A549 (cell line): ENCODE results near the gene EWSR1. TPM values are rescaled to one million over a fixed set of nuclear protein-coding genes. Genes with fewer than 3 reads are reported as not detected.

Experiments
- ATAC-seq, 2 experiments: fragments of 200-7000 bp in 1 of 2; fragments of >200 bp in 1 of 2; cut with Nextera tagmentation in 1 of 2; cut with Tn5 transposase in 1 of 2; 3 replicates each; pipeline versions ENCODE4 v1.8.0 to v1.9.1; 2018 to 2020; ENCODE audit warnings: mild to moderate bottlenecking in 1 of 2, moderate library complexity in 1 of 2
- CTCF ChIA-PET: fragments of 300-600 bp; sonication (Branson Sonifier 250); formaldehyde crosslinking; extraction: SDS; loops from one replicate; lab custom pipeline; 2021; ENCODE audit warnings: antibody characterized with exemption, inconsistent platforms; lab: Yijun Ruan, JAX
- POLR2A ChIA-PET: fragments of 350-600 bp; formaldehyde crosslinking; extraction: SDS; loops from one replicate; lab custom pipeline; 2021; ENCODE audit warnings: antibody characterized with exemption, inconsistent platforms; lab: Yijun Ruan, JAX
- DNase-seq, 2 experiments: peaks; one replicate each; pipeline versions ENCODE4 v3.0.0 to v3.0.0-alpha.2; 2011 to 2016; ENCODE audit warnings: low read depth in 1 of 2, low spot score in 1 of 2
- FAIRE-seq: peaks from 2 replicates; lab custom pipeline; 2011; peaks lifted over from hg19 to GRCh38; lab: Jason Lieb, UNC
- H3K27ac ChIP-seq, 2 experiments: fragments of >200 bp; sonication (Bioruptor Twin); formaldehyde crosslinking; 3 replicates each; pipeline ENCODE4 v1.5.1; 2016 to 2017
- H3K4me1 ChIP-seq: fragments of >200 bp; sonication (Bioruptor Twin); formaldehyde crosslinking; 3 replicates; pipeline ENCODE4 v1.6.1; 2016
- H3K4me2 ChIP-seq: fragments of >200 bp; sonication (Bioruptor Twin); formaldehyde crosslinking; 3 replicates; pipeline ENCODE4 v1.6.1; 2016
- H3K4me3 ChIP-seq: fragments of >200 bp; sonication (Bioruptor Twin); formaldehyde crosslinking; 3 replicates; pipeline ENCODE4 v1.5.1; 2016
- H3K9me3 ChIP-seq: fragments of >200 bp; sonication (Bioruptor Twin); formaldehyde crosslinking; 3 replicates; pipeline ENCODE4 v1.6.1; 2016
- BHLHE40 ChIP-seq: IDR thresholded peaks from 2 replicates; pipeline ENCODE4 v1.6.1; 2012; ENCODE audit warnings: low read depth, low read length, inconsistent platforms
- CBX2 ChIP-seq: fragments of 200-600 bp; sonication (generic); IDR thresholded peaks from 2 replicates; pipeline ENCODE4 v1.6.1; 2016; ENCODE audit warnings: low read depth, mild to moderate bottlenecking, borderline replicate concordance
- CTCF ChIP-seq: fragments of >200 bp; sonication (Bioruptor Twin); formaldehyde crosslinking; IDR thresholded peaks from 3 replicates; pipeline ENCODE4 v1.5.1; 2016
- EP300 ChIP-seq, 2 experiments: fragments of >200 bp; sonication (Bioruptor Twin); formaldehyde crosslinking; IDR thresholded peaks; 2 replicates in 1 of 2; 3 replicates in 1 of 2; pipeline ENCODE4 v1.6.1; 2016 to 2017
- FOSB ChIP-seq: fragments of 250-450 bp; sonication (Bioruptor Pico); IDR thresholded peaks from 2 replicates; pipeline ENCODE4 v1.5.0; 2020; ENCODE audit warnings: mild to moderate bottlenecking, moderate library complexity
- FOSL2 ChIP-seq, 2 experiments: fragments of 450-650 bp in 1 of 2; fragments of >200 bp in 1 of 2; sonication (Bioruptor Twin) in 1 of 2; formaldehyde crosslinking; IDR thresholded peaks; 2 replicates each; pipeline versions ENCODE4 v1.5.0 to v1.6.1; 2016 to 2020; ENCODE audit warnings: mild to moderate bottlenecking in 1 of 2, moderate library complexity in 1 of 2
- FOXS1 ChIP-seq: fragments of 250-450 bp; sonication (Bioruptor Pico); IDR thresholded peaks from 2 replicates; pipeline ENCODE4 v1.5.0; 2020; ENCODE audit warnings: mild to moderate bottlenecking, moderate library complexity
- HEYL ChIP-seq: fragments of 250-450 bp; sonication (Bioruptor Pico); IDR thresholded peaks from 2 replicates; pipeline ENCODE4 v1.8.0; 2021; ENCODE audit warnings: mild to moderate bottlenecking, moderate library complexity
- JUNB ChIP-seq: fragments of >200 bp; sonication (Bioruptor Twin); formaldehyde crosslinking; IDR thresholded peaks from 2 replicates; pipeline ENCODE4 v1.6.1; 2016
- MAZ ChIP-seq: fragments of 150-350 bp; IDR thresholded peaks from 2 replicates; pipeline ENCODE4 v1.6.1; 2014; ENCODE audit warnings: antibody characterized with exemption, low read depth, low read length, borderline replicate concordance
- NR3C1 ChIP-seq: fragments of >200 bp; sonication (Bioruptor Twin); formaldehyde crosslinking; IDR thresholded peaks from 3 replicates; pipeline ENCODE4 v1.6.1; 2017
- POLR2AphosphoS2 ChIP-seq: conservative IDR thresholded peaks from 2 replicates; pipeline ENCODE4 v1.6.1; 2012; ENCODE audit warnings: low read length, improper control_type of control experiment, inconsistent platforms
- RCOR1 ChIP-seq: fragments of 150-350 bp; IDR thresholded peaks from 2 replicates; pipeline ENCODE4 v1.6.1; 2014; ENCODE audit warnings: antibody characterized with exemption, low read length, low read depth
- RFX5 ChIP-seq: fragments of 450-650 bp; IDR thresholded peaks from 2 replicates; pipeline ENCODE4 v1.7.1; 2014; ENCODE audit warnings: antibody characterized with exemption, mild to moderate bottlenecking, moderate library complexity
- RNF2 ChIP-seq: fragments of 200-600 bp; sonication (generic); IDR thresholded peaks from 2 replicates; pipeline ENCODE4 v1.6.1; 2016; ENCODE audit warnings: low read depth, mild to moderate bottlenecking, antibody characterized with exemption, moderate library complexity, borderline replicate concordance
- SMC3 ChIP-seq: fragments of >200 bp; sonication (Bioruptor Twin); formaldehyde crosslinking; IDR thresholded peaks from 3 replicates; pipeline ENCODE4 v1.6.1; 2018; ENCODE audit warnings: inconsistent platforms
- SREBF2 ChIP-seq: fragments of 450-650 bp; IDR thresholded peaks from 2 replicates; pipeline ENCODE4 v1.6.1; 2014; ENCODE audit warnings: mild to moderate bottlenecking, moderate library complexity
- TFCP2L1 ChIP-seq: fragments of 250-450 bp; sonication (Bioruptor Pico); IDR thresholded peaks from 2 replicates; pipeline ENCODE4 v1.5.0; 2021; ENCODE audit warnings: mild to moderate bottlenecking
- USF2 ChIP-seq: fragments of 450-650 bp; IDR thresholded peaks from 2 replicates; pipeline ENCODE4 v1.6.1; 2014; ENCODE audit warnings: antibody characterized with exemption
- ZC3H11A ChIP-seq: fragments of 450-650 bp; IDR thresholded peaks from 2 replicates; pipeline ENCODE4 v1.6.1; 2014; ENCODE audit warnings: antibody characterized with exemption, mild to moderate bottlenecking
- ZFP36 ChIP-seq: fragments of 450-650 bp; IDR thresholded peaks from 2 replicates; pipeline ENCODE4 v1.6.1; 2014; ENCODE audit warnings: borderline replicate concordance; ENCODE audit not compliant: partially characterized antibody
- ZNF302 ChIP-seq: fragments of 250-450 bp; sonication (Bioruptor Pico); IDR thresholded peaks from 2 replicates; pipeline ENCODE4 v1.9.0; 2021; ENCODE audit warnings: inconsistent platforms, mild to moderate bottlenecking, moderate library complexity
- ZSCAN20 ChIP-seq: fragments of 250-450 bp; sonication (Bioruptor Pico); IDR thresholded peaks from 2 replicates; pipeline ENCODE4 v1.8.0; 2022; ENCODE audit warnings: mild to moderate bottlenecking, moderate library complexity
- WGBS: methylation state at CpG from one replicate; pipeline ENCODE4 v1.1.6; 2017; ENCODE audit errors: missing lambda C conversion rate; 5-methylcytosine and 5-hydroxymethylcytosine counted together
- polyA plus RNA-seq, 4 experiments: library from polyadenylated mRNA; depleted of rRNA in 3 of 4; stranded (reverse); fragments of >200 nt; fragmentation: RNase III in 1 of 4; extraction: RNeasy Plus Mini Kit Qiagen cat#74134 plus additional on column Dnase treatment in 1 of 4; gene quantifications; 2 replicates in 3 of 4; 3 replicates in 1 of 4; pipeline ENCODE4 v1.2.3, GENCODE V29; 2011 to 2017
- TF ChIP-seq, protein P1 (sequence below): fragments of >200 bp; sonication (Bioruptor Twin); formaldehyde crosslinking; IDR thresholded peaks from 3 replicates; pipeline ENCODE4 v1.6.1; 2016
- TF ChIP-seq, protein P2 (sequence below): fragments of >200 bp; sonication (Bioruptor Twin); formaldehyde crosslinking; IDR thresholded peaks from 2 replicates; pipeline ENCODE4 v1.6.1; 2016

EWSR1 gene
- polyA plus RNA-seq, 2 of the 4 experiments (the other 2 are of a cell fraction): 146 to 281 TPM

- ChIA-PET POLR2A (no interaction called here), CTCF (interaction anchor here (1.3 to 1.5 kb wide), 3 partner anchors 23 to 25 kb away, joined by 3 to 5 read pairs (median 3); no protein-coding TSS in a partner anchor)
- WGBS: 69% methylated on average over 8 of the region's 12 CpGs
- Histone ChIP-seq H3K27ac (no peak overlapping the region), H3K4me2 (no peak overlapping the region), H3K4me1 (peaks cover 5% of the 10 kb centered on the region; the same call in 2 of the 3 replicates), H3K9me3 (no peaks in the 10 kb centered on the region), H3K4me3 (no peak overlapping the region)
- no peak for TF ChIP-seq USF2
- no peak for TF ChIP-seq SREBF2
- no peak for TF ChIP-seq HEYL
- no peak for TF ChIP-seq NR3C1
- no peak for TF ChIP-seq RFX5
- no peak for TF ChIP-seq CBX2
- no peak for TF ChIP-seq RNF2
- no peak for TF ChIP-seq JUNB
- TF ChIP-seq ZFP36: no peak
- DNase-seq (peak in 1 of 2 experiments; percentile 15), ATAC-seq (peak; percentile 15 to 71; a peak in 4 of 6 replicates), FAIRE-seq (no peak)
Measured at GRCh38 chr22:29334696-29335344, 66.8 kb downstream of the EWSR1 start.

GRCh38 chr22:29335656-29336055 lies 67.6 kb downstream of the EWSR1 start:
- DNase-seq (no peak), FAIRE-seq (no peak), ATAC-seq (no peak)
- Histone ChIP-seq H3K4me2 (no peak overlapping the region), H3K27ac (no peak overlapping the region), H3K4me1 (peaks cover 5% of the 10 kb centered on the region; the same call in 2 of the 3 replicates), H3K9me3 (no peaks in the 10 kb centered on the region), H3K4me3 (no peak overlapping the region)
- POLR2A ChIA-PET: no interaction called here
- TF ChIP-seq RNF2 (no peak), ZNF302 (CRISPR knock-in tag) (no peak), FOSB (CRISPR knock-in tag) (no peak), RCOR1 (no peak)
- 95% methylated on average over 8 of the region's 11 CpGs for WGBS
- CTCF ChIA-PET: interaction anchor here (1.3 kb wide), 1 partner anchor 23 kb away, joined by 3 read pairs; no protein-coding TSS in a partner anchor

- ChIA-PET POLR2A (no interaction called here), CTCF (interaction anchor here (0.7 kb wide), 1 partner anchor 30 kb away, joined by 3 read pairs; the partner anchor contains the start of gene GAS2L1)
- no peak for TF ChIP-seq ZNF302 (CRISPR knock-in tag)
- TF ChIP-seq, protein P1, sequence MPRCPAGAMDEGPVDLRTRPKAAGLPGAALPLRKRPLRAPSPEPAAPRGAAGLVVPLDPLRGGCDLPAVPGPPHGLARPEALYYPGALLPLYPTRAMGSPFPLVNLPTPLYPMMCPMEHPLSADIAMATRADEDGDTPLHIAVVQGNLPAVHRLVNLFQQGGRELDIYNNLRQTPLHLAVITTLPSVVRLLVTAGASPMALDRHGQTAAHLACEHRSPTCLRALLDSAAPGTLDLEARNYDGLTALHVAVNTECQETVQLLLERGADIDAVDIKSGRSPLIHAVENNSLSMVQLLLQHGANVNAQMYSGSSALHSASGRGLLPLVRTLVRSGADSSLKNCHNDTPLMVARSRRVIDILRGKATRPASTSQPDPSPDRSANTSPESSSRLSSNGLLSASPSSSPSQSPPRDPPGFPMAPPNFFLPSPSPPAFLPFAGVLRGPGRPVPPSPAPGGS: no peak
- TF ChIP-seq POLR2AphosphoS2: no peak
- TF ChIP-seq ZC3H11A: no peak
- TF ChIP-seq BHLHE40: no peak
- TF ChIP-seq MAZ: no peak
- no peak for TF ChIP-seq FOXS1 (CRISPR knock-in tag)
- no peak for TF ChIP-seq EP300 (IDR thresholded peaks at IDR 0.05)
- no peak for TF ChIP-seq CTCF
- TF ChIP-seq SMC3: no peak
- TF ChIP-seq, protein P2, sequence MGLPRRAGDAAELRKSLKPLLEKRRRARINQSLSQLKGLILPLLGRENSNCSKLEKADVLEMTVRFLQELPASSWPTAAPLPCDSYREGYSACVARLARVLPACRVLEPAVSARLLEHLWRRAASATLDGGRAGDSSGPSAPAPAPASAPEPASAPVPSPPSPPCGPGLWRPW: no peak
- TF ChIP-seq FOSL2 (IDR thresholded peaks at IDR 0.05): no peak
- TF ChIP-seq FOSL2 (CRISPR knock-in tag; IDR thresholded peaks at IDR 0.05): no peak
- TF ChIP-seq ZSCAN20 (CRISPR knock-in tag): no peak
- no peak for TF ChIP-seq TFCP2L1 (CRISPR knock-in tag)
- TF ChIP-seq RFX5: no peak
- TF ChIP-seq, all 56 proteins: peak for 0
- Histone ChIP-seq H3K9me3 (no peaks in the 10 kb centered on the region), H3K4me3 (no peak overlapping the region), H3K4me2 (no peak overlapping the region), H3K4me1 (peaks cover 5% of the 10 kb centered on the region; the same call in 2 of the 3 replicates), H3K27ac (no peak overlapping the region)
- DNase-seq (no peak), ATAC-seq (no peak), FAIRE-seq (peak; percentile 7)
- WGBS: 92% methylated on average over 14 of the region's 14 CpGs
Measured at GRCh38 chr22:29336751-29337490, 68.9 kb downstream of the EWSR1 start.
